GM12801 (cell line): ENCODE results near the gene PTMS.

Source experiments
- TF ChIP-seq, protein P1 (sequence below): IDR thresholded peaks from one replicate; pipeline ENCODE4 v1.5.1; 2011; ENCODE audit warnings: control low read depth; ENCODE audit not compliant: insufficient read length; ENCODE audit errors: extremely low read depth

Gene PTMS

DNA sequence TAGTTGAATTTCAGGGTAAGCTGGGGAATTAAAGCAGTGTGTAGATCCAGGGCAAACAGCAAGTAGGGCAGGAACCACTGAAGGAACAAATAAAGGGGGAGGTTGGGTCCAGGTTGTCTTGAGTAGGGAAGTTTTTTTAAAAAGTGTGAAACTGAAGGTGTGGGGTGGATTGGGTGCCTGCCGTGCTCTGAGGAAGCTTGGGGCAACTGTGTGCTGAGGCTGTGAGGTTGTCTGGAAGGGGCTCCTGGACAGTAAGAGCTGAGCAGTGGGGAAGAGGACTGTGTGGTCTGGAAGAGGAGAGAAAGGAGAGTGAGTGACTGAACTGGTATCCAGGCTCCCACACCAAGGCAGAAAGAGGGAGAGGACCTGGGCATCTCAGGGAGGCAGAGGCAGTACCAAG lies 44.6 kb downstream of the PTMS start:
- TF ChIP-seq, protein P1, sequence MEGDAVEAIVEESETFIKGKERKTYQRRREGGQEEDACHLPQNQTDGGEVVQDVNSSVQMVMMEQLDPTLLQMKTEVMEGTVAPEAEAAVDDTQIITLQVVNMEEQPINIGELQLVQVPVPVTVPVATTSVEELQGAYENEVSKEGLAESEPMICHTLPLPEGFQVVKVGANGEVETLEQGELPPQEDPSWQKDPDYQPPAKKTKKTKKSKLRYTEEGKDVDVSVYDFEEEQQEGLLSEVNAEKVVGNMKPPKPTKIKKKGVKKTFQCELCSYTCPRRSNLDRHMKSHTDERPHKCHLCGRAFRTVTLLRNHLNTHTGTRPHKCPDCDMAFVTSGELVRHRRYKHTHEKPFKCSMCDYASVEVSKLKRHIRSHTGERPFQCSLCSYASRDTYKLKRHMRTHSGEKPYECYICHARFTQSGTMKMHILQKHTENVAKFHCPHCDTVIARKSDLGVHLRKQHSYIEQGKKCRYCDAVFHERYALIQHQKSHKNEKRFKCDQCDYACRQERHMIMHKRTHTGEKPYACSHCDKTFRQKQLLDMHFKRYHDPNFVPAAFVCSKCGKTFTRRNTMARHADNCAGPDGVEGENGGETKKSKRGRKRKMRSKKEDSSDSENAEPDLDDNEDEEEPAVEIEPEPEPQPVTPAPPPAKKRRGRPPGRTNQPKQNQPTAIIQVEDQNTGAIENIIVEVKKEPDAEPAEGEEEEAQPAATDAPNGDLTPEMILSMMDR: no peak

- TF ChIP-seq, protein P1: no peak
These were observed 47.2 kb downstream of the PTMS start for GRCh38 chr12:6813363-6813762.

DNA sequence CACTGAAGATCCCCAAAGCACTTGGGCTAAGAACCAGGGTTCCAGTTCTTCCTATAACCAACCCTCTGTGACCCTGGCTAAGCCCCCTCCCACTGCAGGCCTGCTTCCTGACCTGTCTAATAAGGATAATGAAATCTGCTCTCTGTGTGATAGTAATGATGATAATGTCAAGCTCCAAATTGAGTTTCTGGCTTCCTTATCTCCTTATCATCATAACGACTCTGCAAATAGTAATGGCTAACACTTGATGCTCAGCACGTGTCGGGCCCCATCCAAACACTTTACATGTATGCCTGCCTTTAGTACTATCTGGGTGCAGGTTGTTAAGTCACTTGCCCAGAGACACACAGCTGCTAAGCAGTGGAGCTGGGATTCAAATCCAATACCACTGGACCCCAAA lies 50.4 kb downstream of the PTMS start:
- TF ChIP-seq, protein P1: no peak

DNA sequence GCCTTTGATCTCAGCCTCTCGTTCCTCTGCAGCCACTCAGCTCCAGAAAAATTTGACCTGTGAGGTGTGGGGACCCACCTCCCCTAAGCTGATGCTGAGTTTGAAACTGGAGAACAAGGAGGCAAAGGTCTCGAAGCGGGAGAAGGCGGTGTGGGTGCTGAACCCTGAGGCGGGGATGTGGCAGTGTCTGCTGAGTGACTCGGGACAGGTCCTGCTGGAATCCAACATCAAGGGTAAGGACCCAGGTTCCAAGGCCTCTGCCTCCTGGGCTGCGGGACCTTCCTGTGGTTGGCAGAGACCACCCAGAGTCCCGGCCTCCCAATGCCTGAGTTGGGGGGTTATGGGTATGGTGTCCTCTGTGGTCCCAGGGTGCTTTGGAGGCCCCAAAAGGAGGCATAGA lies 50.9 kb downstream of the PTMS start:
- TF ChIP-seq, protein P1: no peak

DNA sequence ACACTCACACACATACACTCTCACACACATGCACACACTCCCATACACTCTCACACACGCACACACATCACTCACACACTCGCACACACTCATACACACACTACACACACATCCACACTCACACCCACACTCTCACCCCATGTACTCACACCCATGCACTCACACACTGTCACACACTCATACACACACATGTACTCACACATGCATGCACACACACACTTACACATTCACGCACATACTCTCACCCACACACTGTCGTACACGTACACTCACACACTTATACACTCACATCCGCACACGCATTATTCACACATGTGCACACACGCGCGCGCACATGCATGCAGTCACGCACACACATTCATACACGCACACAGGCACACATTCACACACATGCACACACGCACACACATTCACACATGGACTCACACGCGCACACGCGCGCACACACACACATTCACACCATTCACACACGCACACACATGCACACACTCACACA lies 51.5 kb downstream of the PTMS start:
- TF ChIP-seq, protein P1: no peak

DNA sequence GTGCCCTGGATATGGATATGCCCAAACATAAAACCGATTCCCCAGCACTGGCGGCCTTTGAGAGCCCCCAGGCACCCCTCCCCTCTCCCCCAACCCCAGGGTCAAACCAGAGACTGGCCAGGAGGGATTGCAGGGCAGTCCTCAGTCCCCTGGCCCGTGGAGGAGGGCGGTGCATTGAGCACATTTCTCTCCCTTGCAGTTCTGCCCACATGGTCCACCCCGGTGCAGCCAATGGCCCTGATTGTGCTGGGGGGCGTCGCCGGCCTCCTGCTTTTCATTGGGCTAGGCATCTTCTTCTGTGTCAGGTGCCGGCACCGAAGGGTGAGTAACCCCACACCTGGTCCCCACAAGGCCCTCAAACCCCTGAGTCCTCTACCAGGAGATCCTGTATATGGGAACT lies 52.1 kb downstream of the PTMS start:
- TF ChIP-seq, protein P1: no peak

DNA sequence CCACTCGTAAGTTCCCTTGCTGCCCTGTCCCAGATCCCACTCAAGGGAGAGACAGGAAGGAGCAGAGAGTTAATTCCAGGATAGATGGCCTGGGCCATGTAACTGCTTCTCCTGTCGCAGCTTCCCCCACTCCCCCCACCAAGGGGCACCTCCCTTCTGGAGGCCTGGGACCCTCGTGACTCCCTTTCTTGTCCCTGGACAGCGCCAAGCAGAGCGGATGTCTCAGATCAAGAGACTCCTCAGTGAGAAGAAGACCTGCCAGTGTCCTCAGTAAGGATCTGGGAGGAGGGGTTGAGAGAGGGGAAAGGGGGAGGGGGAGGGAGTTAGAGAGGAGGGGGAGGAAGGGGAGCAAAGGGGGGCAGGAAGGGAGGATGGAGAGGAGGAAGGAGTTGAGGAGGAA lies 52.5 kb downstream of the PTMS start:
- TF ChIP-seq, protein P1: no peak
